GM21717 (cell line): Measurements from ENCODE around the gene ARHGEF7.
A peak's percentile ranks its signal among the peaks of the same experiment; 100 is the strongest.
"Not testable (repeated sequence)": the region's sequence is repeated elsewhere in the genome, so short reads cannot be mapped to it uniquely, and the experiment has no call there.

Source experiments
- ATAC-seq: cut with Tn5 transposase; IDR thresholded peaks from one replicate; pipeline ENCODE4 v1.9.1; 2021; ENCODE audit warnings: mild to moderate bottlenecking, moderate library complexity; ENCODE audit not compliant: unreplicated experiment

The ARHGEF7 gene

DNA sequence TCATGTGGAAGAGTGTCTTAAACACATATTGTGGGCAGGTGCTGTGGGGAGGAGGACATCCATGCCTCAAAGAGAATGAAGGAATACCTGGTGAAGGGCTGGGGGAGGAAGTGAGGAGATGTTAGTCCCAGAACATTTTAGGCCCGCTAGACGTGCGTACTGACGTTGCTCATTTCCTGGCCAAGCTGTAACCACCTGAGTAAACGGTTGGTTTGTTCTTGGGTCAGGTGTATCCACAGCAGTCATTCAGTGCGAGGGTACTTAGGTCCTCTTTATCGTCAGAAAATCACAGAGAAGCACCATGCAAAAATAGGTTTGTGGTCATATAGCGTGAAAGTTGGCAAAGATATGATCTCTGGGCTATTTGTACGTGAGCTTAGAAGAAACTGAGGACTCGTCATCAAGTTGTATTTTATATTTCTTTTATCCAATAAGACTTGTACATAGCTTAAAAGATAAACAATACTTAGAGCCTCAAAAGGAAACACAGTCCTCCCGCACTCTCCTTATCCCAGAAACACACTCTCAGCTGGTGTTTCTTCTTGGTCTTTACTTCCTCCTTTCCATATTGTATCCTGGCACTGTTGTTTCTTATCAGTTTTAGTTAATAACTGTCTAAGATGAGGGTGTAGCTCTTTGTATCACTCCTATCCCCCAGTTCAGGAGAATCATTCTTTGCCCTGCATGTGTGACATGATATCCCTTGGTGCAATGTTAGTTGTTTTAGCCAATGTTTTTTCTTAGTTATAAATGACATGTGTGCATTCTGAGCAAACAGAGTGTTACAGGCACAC lies 52.0 kb downstream of the ARHGEF7 start:
- no peak for ATAC-seq

- ATAC-seq, result no peak
These were observed 53.0 kb downstream of the ARHGEF7 start for GRCh38 chr13:111168107-111168506.

DNA sequence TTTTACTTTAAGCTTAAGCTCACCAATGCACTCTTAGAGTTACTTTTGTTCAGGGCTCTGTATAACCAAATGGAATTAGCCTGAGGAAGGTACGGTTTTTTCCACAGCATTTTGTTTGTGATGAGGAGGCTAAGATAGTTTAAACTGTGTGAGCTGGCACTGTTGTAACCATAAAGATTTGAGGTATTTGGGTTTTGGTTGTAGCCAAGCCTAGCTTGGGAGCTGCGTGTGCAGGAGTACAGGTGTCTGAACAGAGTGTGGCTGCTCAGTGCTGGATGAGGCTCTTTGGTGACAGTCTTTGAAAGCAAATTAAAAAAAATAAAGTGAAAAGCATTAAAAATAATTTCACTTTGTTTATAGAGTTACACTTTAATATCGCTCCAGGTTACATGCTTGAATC lies 56.0 kb downstream of the ARHGEF7 start:
- ATAC-seq, result no peak

GRCh38 chr13:111171629-111172028 lies 56.5 kb downstream of the ARHGEF7 start:
- ATAC-seq, result no peak

DNA sequence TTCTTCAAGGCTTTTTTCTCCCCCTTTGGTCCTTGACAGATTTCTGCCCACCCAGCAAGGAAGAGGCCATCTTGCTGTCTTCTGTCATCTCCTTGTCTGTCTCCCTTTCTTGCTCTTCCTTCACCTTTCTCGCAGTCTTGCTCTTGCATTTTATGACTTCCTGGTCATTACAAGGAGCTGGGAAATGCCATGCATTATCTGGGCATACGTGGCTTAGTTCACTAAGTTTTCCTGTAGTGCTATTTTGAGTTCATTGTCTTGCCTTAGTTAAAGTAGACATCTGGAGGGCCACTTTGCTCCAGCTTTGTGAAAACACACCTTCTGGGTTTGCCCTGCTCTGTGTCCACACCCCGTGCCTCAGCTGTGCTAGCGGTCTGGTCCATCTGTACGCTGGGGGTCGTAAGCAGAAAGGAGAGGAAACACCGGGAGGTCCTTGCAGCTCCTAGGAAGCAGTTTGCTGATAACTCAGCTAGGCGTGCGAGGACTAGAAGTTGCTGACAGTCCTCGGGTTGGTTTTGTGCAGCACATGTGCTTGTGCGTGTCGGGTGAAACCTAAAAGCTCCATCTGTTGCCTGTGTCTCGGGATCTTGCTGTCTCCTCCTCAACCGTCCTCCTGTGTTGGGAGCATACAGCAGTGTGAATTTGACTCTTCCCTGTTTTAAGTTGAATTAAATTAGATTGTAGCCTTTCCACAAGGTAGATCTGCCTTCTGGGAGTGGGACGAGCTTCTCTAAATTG lies 59.4 kb downstream of the ARHGEF7 start:
- ATAC-seq, result no peak

DNA sequence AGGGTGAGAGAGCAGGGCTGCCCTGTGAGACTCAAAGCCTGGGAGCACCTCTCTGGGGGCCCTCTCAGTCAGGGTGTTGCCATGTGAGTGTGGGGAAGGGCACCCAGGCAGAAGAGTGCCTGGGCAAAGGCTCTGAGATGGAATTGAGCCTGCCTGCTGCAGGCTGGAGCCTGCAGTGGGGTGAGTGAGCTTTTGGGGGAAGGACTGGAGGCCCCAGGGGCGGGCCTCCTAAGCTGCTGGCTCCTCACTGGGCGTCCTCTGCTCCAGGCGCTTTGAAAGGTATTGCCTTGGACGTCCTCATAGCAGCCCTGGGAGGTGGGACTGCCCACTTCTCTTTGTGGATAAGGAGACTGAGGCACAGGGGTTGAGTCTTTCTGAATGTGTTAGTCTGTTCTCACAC lies 60.3 kb downstream of the ARHGEF7 start:
- ATAC-seq, result no peak

DNA sequence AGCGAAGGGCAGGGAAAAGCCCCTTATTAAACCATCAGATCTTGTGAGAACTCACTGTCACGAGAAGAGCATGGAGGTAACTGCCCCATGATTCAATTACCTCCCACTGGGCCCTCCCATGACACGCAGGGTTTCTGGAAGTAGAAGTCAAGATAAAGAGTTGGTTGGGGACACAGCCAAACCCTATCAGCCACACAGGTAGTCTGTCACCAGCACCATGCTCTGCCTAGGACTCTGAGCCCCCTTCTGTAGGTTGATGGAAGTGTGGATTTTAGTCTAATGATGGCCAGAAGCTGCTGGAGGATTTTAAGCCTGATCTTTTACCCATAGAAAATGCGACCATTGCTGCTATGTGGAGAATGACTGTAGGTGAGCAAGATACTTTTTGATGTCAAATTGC lies 60.8 kb downstream of the ARHGEF7 start:
- ATAC-seq, result no peak

DNA sequence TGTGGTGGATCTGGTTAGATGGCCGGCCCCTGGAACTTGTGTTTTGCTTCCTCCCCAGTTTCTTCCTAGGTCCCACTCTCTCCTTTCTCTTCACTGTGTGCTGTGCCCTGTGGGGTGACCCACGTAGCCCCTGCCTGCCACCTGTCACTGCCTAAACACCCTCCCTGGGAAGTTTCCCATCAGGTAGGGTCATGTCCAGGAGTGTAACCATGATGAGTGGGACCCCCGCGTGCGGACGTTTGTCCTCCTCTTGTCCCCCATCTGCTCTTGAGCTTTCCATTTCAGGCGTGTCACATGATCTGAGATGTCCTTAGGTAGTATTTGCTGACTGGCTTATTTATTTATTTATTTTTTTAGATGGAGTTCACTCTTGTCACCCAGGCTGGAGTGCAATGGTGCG lies 61.3 kb downstream of the ARHGEF7 start:
- ATAC-seq, result no peak

GRCh38 chr13:111177081-111177711 lies 62.1 kb downstream of the ARHGEF7 start:
- peak; percentile 68 for ATAC-seq

- ATAC-seq, result no peak
These were observed 62.8 kb downstream of the ARHGEF7 start for GRCh38 chr13:111177921-111178320.

GRCh38 chr13:111178402-111178801 lies 63.3 kb downstream of the ARHGEF7 start:
- ATAC-seq, result no peak

GRCh38 chr13:111179908-111180760 lies 65.0 kb downstream of the ARHGEF7 start:
- no peak for ATAC-seq

DNA sequence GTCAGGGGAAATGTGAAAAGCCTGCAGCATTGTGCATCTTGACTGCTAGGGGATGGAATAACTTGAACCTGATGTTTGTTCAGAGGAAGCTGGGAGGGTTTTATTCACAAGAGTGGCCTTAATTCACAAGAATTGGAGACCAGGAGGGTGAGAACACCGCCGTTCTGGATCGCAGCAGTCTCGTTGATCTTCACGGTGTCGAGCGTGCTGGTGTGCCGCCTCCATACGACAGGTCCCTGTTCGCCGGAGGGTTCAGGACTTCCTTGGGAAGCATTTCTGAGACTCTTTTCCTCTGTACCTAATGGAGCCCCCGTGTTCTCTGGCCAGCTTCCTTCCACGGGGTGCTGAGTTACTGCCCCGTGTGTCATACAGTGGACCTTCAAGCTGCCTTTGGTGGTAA lies 66.9 kb downstream of the ARHGEF7 start:
- ATAC-seq, result no peak

DNA sequence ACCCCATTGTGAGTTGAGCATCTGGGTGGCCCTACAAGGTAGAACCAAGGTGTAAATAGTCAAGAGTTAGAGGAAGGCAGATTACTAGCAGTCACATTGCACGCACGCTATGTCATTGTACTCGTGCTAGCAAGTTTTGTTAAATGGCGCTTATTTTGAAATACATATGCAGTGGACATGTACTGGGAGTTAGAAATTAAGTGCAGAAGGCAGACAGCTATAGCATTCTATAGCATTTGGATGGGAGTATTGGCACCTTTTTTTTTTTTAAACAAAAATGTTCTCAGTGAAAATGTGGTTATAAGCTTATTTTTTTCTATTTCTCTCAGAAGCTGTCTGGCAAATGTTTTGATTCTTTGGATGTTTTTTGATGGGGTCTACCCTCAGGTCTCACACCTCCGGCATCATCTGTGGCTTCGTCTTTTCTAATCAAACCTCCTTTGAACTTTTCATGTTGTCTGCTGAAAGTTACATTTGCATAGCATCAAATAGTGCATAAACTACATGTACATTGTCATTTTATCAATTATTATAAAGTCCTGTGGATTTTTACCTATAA lies 68.1 kb downstream of the ARHGEF7 start:
- no peak for ATAC-seq

GRCh38 chr13:111183959-111184358 lies 68.8 kb downstream of the ARHGEF7 start:
- no peak for ATAC-seq

GRCh38 chr13:111184458-111185401 lies 69.6 kb downstream of the ARHGEF7 start:
- peak; percentile 93 for ATAC-seq

DNA sequence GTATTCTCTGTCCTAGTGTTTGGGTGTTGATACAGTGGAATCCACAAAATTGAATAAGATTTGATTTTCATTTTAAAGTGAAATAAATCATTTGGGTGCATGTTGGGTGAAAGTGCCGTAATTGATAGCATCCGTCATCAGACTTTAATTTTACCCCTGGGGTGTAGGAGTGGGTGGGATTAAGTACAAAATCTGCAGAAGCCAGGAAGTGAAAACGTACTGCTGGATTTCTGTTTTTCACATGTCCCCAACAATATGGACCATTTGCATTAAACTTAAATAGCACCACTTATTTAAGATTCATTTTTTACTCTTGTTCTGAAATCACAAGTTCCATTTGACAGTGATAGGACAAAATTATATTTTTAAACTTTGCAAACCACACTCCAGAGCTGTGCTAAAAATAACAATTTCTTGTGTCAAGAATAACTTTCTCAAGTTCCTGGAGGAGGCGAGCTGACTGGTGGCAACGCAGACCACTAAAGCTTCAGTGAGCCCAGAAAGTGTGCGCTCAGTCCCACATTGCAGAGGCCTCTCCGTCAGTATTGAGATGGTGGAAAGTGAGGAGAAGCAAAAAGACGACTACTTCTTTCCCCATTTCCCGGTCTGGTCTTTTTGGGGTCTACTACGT lies 71.3 kb downstream of the ARHGEF7 start:
- ATAC-seq, result no peak

- no peak for ATAC-seq
These were observed 72.9 kb downstream of the ARHGEF7 start for GRCh38 chr13:111187960-111188541.

GRCh38 chr13:111189064-111189505 lies 74.0 kb downstream of the ARHGEF7 start:
- ATAC-seq, result not testable (repeated sequence)
